ENCODE results near the gene TFB1M. TPM values are rescaled to one million over a fixed set of nuclear protein-coding genes. Genes with fewer than 3 reads are reported as not detected.
"Not testable (repeated sequence)": the region's sequence is repeated elsewhere in the genome, so short reads cannot be mapped to it uniquely, and the experiment has no call there.

The TFB1M gene
- 17.9 TPM for total RNA-seq
- long read RNA-seq, partial matches to known transcripts, result 0 of 5 reads
- long read RNA-seq, other reads (novel, unspliced or antisense), result 2 of 5 reads

- intact Hi-C loops (cut with DNase I), result loop anchor here (5.0 to 10.0 kb wide), 3 partner anchors 37 to 1371 kb away; no protein-coding TSS in a partner anchor
- DNase-seq (ENCODE audit: missing footprints) (peak; percentile 99), ATAC-seq (peak; percentile 99)
These were observed at the start of gene TFB1M for GRCh38 chr6:155314092-155314772. TSS of gene TFB1M (minus strand) at chr6:155314484. CDS start at chr6:155314428, 56 bp downstream.

GRCh38 chr6:155364021-155364420, 49.7 kb upstream of the TFB1M start:
- ATAC-seq; intact Hi-C loops (cut with DNase I); DNase-seq (ENCODE audit: missing footprints): not testable (repeated sequence)

- ATAC-seq; DNase-seq (ENCODE audit: missing footprints); intact Hi-C loops (cut with DNase I): not testable (repeated sequence)
These were observed 48.8 kb upstream of the TFB1M start for GRCh38 chr6:155362968-155363632.

GRCh38 chr6:155354167-155354566, 39.9 kb upstream of the TFB1M start:
- intact Hi-C loops (cut with DNase I), result no loop called here
- DNase-seq (ENCODE audit: missing footprints), result no peak

GRCh38 chr6:155352811-155353210, 38.5 kb upstream of the TFB1M start:
- intact Hi-C loops (cut with DNase I), result no loop called here
- no peak for DNase-seq (ENCODE audit: missing footprints)
- no peak for ATAC-seq

More at GRCh38 chr6:155354167-155354566, 39.9 kb upstream of the TFB1M start:
- no peak for ATAC-seq

- no peak for ATAC-seq
- intact Hi-C loops (cut with DNase I), result no loop called here
- no peak for DNase-seq (ENCODE audit: missing footprints)
These were observed 37.8 kb upstream of the TFB1M start for GRCh38 chr6:155352130-155352420.

GRCh38 chr6:155351273-155352129, 37.2 kb upstream of the TFB1M start:
- ATAC-seq (no peak), DNase-seq (ENCODE audit: missing footprints) (no peak)
- intact Hi-C loops (cut with DNase I), result no loop called here

GRCh38 chr6:155349956-155350355, 35.7 kb upstream of the TFB1M start:
- intact Hi-C loops (cut with DNase I), result no loop called here
- DNase-seq (ENCODE audit: missing footprints) (no peak), ATAC-seq (no peak)

GRCh38 chr6:155349129-155349528, 34.8 kb upstream of the TFB1M start:
- no peak for ATAC-seq
- intact Hi-C loops (cut with DNase I), result no loop called here
- DNase-seq (ENCODE audit: missing footprints), result no peak

- DNase-seq (ENCODE audit: missing footprints) (no peak), ATAC-seq (no peak)
- intact Hi-C loops (cut with DNase I), result no loop called here
These were observed 33.5 kb upstream of the TFB1M start for GRCh38 chr6:155347800-155348199.

- ATAC-seq (no peak), DNase-seq (ENCODE audit: missing footprints) (no peak)
- intact Hi-C loops (cut with DNase I), result no loop called here
These were observed 32.7 kb upstream of the TFB1M start for GRCh38 chr6:155346957-155347356.

GRCh38 chr6:155344341-155345006, 30.2 kb upstream of the TFB1M start:
- DNase-seq (ENCODE audit: missing footprints) (no peak), ATAC-seq (no peak)
- intact Hi-C loops (cut with DNase I), result no loop called here

- intact Hi-C loops (cut with DNase I), result no loop called here
- ATAC-seq, result no peak
- DNase-seq (ENCODE audit: missing footprints), result no peak
These were observed 27.0 kb upstream of the TFB1M start for GRCh38 chr6:155341130-155341828.

- intact Hi-C loops (cut with DNase I), result no loop called here
- ATAC-seq, result no peak
- no peak for DNase-seq (ENCODE audit: missing footprints)
These were observed 26.3 kb upstream of the TFB1M start for GRCh38 chr6:155340464-155341129.

- ATAC-seq; DNase-seq (ENCODE audit: missing footprints); intact Hi-C loops (cut with DNase I): not testable (repeated sequence)
These were observed 25.6 kb upstream of the TFB1M start for GRCh38 chr6:155339929-155340328.

GRCh38 chr6:155338237-155338636, 24.0 kb upstream of the TFB1M start:
- ATAC-seq; intact Hi-C loops (cut with DNase I); DNase-seq (ENCODE audit: missing footprints): not testable (repeated sequence)

GRCh38 chr6:155335265-155335664, 21.0 kb upstream of the TFB1M start:
- intact Hi-C loops (cut with DNase I), result no loop called here
- no peak for ATAC-seq

GRCh38 chr6:155334073-155334472, 19.8 kb upstream of the TFB1M start:
- intact Hi-C loops (cut with DNase I); ATAC-seq; DNase-seq (ENCODE audit: missing footprints): not testable (repeated sequence)

More at GRCh38 chr6:155335265-155335664, 21.0 kb upstream of the TFB1M start:
- DNase-seq (ENCODE audit: missing footprints), result no peak
